Stimulated activated CD4-positive, alpha-beta T cell treated with anti-CD3 and anti-CD28 coated beads, Interleukin-12 subunit alpha, Interleukin-12 subunit beta, amount 100 ng/mL, for 48 hours (primary cell): ENCODE measurements around the gene SETD4.
"Not testable (repeated sequence)": the region's sequence is repeated elsewhere in the genome, so short reads cannot be mapped to it uniquely, and the experiment has no call there.

Experiments used
- DNase-seq, 3 donors: peaks; one replicate each; pipeline ENCODE4 v3.0.0-alpha.2; 2020; ENCODE audit warnings: low read depth in 2 of 3, low spot score in 1 of 3

The SETD4 gene

DNA sequence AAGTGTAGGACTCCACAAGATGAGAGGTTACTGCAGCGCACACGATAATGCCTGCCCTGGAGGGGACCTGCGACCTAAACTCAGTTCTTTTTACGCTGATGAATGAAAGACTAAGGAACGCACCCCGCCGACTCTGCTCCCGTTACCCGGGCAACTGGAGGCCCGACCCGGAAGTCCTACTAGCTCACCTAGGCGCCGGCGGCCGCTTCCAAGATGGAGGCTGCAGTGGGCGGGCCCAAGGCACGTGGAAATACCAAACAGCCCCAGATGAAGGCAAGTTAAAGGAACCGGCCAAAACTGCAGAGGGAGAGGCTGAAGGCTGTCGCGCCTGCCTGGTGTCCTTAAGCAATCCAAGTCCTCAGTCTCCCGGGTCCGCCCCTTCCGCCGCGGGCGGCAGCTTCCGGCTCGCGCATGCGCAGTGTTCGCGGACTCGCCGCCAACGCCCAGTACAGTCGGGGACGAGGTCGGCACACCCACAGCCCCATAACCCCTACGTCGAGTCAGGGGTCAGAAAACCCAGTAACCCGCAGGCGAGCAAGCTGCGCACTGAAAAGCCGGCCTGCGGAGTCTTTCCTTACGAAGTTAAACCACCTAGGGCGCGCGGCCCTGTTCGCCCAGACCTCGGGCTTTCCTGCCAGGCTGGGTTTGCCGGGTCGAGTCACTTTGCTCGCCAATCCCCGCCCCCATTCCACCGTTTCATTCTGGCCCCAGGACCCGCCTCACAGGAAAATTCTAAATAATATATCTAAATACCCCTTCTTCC lies at the start of gene SETD4:
SETD4 (minus strand) TSS at position 368 of the 763 bp plus-strand sequence. CDS start 1,638 bp downstream, outside the sequence.
- DNase-seq, result peak; percentile 84 to 93 (median 85)

- DNase-seq, result no peak
Measured at GRCh38 chr21:36109868-36110267, 49.5 kb upstream of the SETD4 start.

GRCh38 chr21:36105327-36105842 lies 45.1 kb upstream of the SETD4 start:
- no peak for DNase-seq

DNA sequence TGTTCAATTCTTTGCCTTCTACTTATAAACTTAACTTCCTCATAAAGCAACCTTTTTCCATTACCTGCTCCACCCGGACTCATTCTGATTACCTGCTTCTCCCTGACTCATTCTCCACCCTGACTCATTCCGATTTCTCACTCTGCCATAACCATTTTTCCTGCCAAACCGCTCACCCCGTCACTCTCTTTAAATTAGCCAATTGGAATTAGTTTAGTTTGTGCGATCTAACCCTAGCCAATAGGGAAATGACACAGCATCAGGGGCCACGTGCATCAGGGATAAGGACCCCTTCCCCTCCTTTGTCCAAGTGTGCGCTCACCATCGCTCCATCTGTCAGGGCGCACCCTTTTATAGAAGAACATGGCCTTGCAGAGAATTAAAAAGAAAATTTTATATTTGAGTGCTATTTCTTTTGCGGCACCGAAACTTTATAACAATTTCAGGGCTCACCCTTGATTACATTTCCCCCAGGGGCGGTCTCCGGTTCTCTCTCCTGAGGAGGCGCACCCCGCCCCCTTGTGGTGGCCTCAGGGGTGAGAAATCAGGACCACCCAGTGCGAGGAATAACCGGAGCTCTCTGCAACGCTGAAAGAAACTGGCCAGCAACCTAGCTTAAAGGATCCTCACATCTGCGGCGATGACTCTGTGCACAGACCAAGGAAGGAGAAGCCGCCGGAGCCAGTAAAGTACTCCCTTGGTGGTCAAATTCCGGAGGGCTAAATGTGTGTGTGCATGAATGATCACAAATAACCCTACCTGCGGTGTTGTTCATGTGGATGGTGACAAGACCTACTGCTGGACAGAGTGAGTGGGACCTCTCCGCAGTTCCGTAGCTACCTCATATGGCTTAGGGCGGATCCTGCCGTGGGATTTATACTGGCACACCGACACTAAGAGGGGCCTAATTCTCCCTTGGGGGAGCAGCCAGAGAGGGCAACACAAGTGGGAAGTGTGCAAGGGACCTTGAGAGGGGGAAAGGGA lies 44.3 kb upstream of the SETD4 start:
- peak; percentile 30 to 45 (median 32) for DNase-seq

DNA sequence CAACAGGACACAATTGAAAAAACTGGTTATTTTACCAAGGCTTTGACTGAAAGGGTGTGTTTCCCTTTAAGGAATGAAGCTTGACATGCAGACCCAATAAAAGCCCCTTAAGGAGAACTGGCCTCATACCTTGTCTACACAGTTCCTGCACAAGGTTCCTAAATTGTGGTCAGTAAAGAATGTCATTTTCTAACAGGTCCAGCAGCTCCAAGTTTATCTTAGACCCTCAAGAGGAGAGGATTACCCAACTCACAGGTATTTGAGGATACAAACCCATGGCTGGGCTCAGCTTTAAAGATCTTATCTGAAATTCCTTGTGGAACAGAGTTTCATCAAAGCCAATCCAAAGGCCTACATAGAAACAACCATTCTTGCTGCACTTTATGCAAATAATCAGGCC lies 43.1 kb upstream of the SETD4 start:
- no peak for DNase-seq

GRCh38 chr21:36100971-36101641 lies 40.8 kb upstream of the SETD4 start:
- no peak for DNase-seq

DNA sequence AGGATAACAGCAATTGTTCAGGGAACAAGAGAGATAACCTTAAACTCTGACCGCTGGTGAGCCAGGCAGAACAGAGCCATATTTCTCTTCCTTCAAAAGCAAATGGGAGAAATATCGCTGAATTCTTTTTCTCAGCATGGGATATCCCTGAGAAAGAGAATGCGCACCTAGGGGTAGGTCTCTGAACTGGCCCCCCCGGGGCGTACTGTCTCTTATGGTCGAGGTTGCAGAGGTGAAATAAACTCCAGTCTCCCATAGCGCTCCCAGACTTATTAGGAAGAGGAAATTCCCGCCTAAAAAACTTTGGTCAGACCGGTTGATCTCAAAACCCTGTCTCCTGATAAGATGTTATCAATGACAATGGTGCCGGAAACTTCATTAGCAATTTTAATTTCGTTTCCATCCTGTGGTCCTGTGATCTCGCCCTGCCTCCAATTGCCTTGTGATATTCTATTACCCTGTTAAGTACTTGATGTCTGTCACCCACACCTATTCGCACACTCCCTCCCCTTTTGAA lies 39.4 kb upstream of the SETD4 start:
- not testable (repeated sequence) for DNase-seq

DNA sequence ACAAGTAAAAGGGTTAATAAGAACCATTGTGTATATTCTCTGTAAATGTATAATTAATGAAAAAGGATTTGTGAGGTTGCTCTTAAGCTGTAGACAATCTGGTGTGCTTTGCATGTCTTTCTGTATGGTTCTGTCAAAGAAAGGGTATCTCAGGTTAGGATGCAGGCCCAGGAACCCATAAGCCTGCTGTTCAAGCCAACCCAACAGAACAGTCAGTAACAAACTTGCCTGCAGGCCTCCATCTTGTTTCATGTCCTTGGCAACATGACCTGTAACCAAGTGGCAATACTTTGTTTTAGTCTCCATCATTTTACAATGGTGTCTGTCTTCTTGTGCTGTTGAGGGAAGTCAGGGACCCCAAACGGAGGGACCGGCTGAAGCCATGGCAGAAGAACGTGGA lies 38.7 kb upstream of the SETD4 start:
- no peak for DNase-seq

DNA sequence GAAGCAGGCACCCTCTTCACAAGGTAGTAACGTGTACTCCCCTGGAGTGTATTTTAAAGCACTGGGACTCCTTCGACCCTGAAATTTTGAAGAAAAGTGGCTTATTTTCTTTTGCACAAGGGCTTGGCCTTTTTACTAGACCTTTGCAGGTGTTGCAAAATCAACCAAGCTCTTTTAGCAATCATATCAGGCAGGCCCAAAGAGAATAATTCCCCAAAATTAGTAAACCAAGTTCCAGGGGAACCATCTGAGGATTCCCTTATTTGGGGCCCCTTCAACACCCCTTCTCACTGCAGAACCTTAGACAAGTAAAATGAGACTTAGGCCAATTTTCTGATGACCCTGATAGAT lies 37.8 kb upstream of the SETD4 start:
- DNase-seq, result no peak

GRCh38 chr21:36097427-36098181 lies 37.3 kb upstream of the SETD4 start:
- no peak for DNase-seq

GRCh38 chr21:36096398-36097290 lies 36.3 kb upstream of the SETD4 start:
- no peak for DNase-seq

- no peak for DNase-seq
Measured at GRCh38 chr21:36093512-36093911, 33.2 kb upstream of the SETD4 start.

- no peak for DNase-seq
Measured at GRCh38 chr21:36092681-36093080, 32.4 kb upstream of the SETD4 start.

DNA sequence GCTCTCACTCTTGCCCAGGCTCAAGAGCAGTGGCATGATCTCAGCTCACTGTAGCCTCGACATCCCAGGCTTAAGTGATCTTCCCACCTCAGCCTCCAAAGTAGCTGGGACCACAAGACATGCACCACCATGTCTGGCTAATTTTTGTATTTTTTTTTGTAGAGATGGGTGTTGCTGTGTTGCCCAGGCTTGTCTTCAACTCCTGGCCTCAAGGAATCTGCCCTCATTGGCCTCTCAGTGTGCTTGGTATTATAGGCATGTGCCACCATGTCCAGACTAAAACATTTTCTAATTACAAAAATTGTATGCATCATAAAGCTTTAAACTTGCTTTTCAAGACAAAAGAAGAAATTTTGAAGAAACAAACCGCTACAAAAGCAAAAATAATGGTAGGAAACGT lies 29.6 kb upstream of the SETD4 start:
- no peak for DNase-seq

- DNase-seq, result no peak
Measured at GRCh38 chr21:36087362-36088138, 27.2 kb upstream of the SETD4 start.

GRCh38 chr21:36082237-36082664 lies 21.9 kb upstream of the SETD4 start:
- no peak for DNase-seq

- no peak for DNase-seq
Measured at GRCh38 chr21:36080386-36080785, 20.1 kb upstream of the SETD4 start.

DNA sequence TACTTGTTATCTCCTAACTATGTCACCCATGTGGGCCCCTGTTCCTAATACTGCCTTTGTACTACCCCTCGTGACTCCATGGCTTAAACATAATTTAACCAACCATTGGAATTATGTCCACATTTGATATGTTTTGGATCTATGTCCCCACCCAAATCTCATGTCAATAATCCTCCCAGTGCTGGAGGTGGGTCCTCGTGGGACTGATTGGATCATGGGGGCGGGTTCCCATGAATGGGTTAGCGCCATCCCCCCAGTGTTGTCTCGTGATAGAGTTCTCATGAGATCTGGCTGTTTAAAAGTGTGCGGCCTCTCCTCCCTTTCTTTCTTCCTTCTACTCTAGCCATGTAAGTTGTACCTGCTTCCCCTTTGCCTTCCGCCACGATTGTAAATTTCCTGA lies 19.3 kb upstream of the SETD4 start:
- DNase-seq, result no peak
